Measurements from ENCODE around the gene GPR152.

- TF ChIP-seq CTCF (IDR thresholded peaks at IDR 0.05; ENCODE audit: insufficient read depth, low read depth, low read length): no peak
- no peak for TF ChIP-seq EZH2 (IDR thresholded peaks at IDR 0.05; ENCODE audit: insufficient read depth, low read length)
Measured at GRCh38 chr11:67431346-67432249, 20.9 kb downstream of the GPR152 start.
